Immature natural killer cell (primary cell): ENCODE results near the gene AUH. TPM values are rescaled to one million over a fixed set of nuclear protein-coding genes. Genes with fewer than 3 reads are reported as not detected.

Experiments
- DNase-seq, 3 donors: peaks; one replicate each; pipeline ENCODE4 v3.0.0; 2022; ENCODE audit warnings: mixed read lengths in 1 of 3
- H3K27ac Mint-ChIP-seq, 6 donors: one replicate each; pipeline ENCODE4 v1.8.0; 2020; ENCODE audit warnings: mixed read lengths in 6 of 6, mild to moderate bottlenecking in 5 of 6, inconsistent platforms in 4 of 6, moderate library complexity in 3 of 6
- H3K27me3 Mint-ChIP-seq, 3 donors: one replicate each; pipeline ENCODE4 v1.8.0; 2020 to 2021; ENCODE audit warnings: low read depth in 3 of 3, mild to moderate bottlenecking in 3 of 3, mixed read lengths in 3 of 3, moderate library complexity in 3 of 3, inconsistent platforms in 1 of 3
- H3K36me3 Mint-ChIP-seq, 3 donors: one replicate each; pipeline ENCODE4 v1.8.0; 2020; ENCODE audit warnings: mixed read lengths in 3 of 3, inconsistent platforms in 2 of 3, mild to moderate bottlenecking in 2 of 3
- H3K4me1 Mint-ChIP-seq, 2 donors: one replicate each; pipeline ENCODE4 v1.8.0; 2020; ENCODE audit warnings: inconsistent platforms in 2 of 2, mild to moderate bottlenecking in 2 of 2, mixed read lengths in 2 of 2, moderate library complexity in 1 of 2
- H3K4me3 Mint-ChIP-seq, 5 donors: one replicate each; pipeline ENCODE4 v1.8.0; 2020; ENCODE audit warnings: mild to moderate bottlenecking in 5 of 5, mixed read lengths in 5 of 5, inconsistent platforms in 3 of 5, moderate library complexity in 3 of 5
- H3K9me3 Mint-ChIP-seq, 6 donors: one replicate each; pipeline ENCODE4 v1.8.0; 2020; ENCODE audit warnings: mild to moderate bottlenecking in 6 of 6, mixed read lengths in 6 of 6, inconsistent platforms in 4 of 6, moderate library complexity in 3 of 6
- polyA plus RNA-seq, 3 donors: library from polyadenylated mRNA; unstranded; fragments of 300-500 nt; fragmentation: Illumina TruSeq; gene quantifications; one replicate each; pipeline ENCODE4 v1.2.3, GENCODE V29; 2021

The AUH gene
- polyA plus RNA-seq, 3 donors from 2014 or later: 16.9 to 23.2 (median 18.2) TPM

DNA sequence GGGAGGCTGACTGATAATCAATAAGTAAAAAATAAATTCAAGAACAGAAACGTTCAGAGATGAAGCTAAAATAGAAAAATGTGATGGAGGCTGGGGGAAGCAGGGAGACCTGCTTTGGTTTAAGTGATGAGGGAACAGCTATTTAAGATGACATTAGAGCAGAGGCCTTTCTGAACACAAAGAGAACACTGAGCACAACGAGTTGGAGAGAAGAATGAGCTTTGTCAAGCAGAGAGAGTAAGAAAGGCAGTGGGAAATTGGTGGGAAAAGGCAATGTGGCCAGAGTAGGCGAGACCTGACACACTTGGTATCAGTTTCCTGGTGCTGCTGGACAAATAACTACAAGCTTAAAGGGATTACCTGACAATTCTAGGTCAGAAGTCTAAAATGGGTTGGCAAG lies 20.0 kb downstream of the AUH start:
- Mint-ChIP-seq H3K4me3 (peak overlapping the region in 2 of 5 donors; percentile 1 to 30), H3K9me3 (no peaks in the 10 kb centered on the region), H3K4me1 (peaks cover 46 to 65% of the 10 kb centered on the region in 2 donors), H3K27ac (peak overlapping the region in 5 of 6 donors; percentile 2 to 76 (median 53)), H3K36me3 (peaks cover 24 to 43% (median 32%) of the 10 kb centered on the region in 3 donors), H3K27me3 (no peaks in the 10 kb centered on the region)
- no peak for DNase-seq

DNA sequence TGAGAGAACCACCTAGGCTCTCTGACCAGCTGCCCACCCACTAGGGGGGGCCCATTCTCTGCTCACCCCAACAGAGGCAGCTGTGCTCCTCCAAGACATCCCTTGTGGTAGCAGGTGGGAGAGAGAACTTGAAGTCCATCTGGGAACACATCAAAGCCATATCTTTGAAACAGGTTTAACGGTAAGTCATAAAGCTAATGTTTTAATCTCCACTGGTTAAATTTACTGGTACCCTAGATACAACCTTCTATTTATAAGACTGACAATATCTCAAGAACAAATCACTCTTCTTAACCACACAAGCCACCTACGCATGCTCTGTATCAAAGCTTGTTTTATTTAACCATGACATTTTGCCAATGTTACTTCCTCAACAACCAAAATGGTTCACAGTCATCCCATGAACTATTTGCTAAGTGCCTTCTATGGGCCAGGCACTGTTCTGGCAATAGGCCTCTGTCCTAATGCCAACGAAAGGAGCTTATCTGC lies 20.4 kb downstream of the AUH start:
- no peak for DNase-seq
- no peaks in the 10 kb centered on the region for H3K9me3 Mint-ChIP-seq
- H3K27me3 Mint-ChIP-seq: no peaks in the 10 kb centered on the region
- peaks cover 24 to 44% (median 35%) of the 10 kb centered on the region in 3 donors for H3K36me3 Mint-ChIP-seq
- peak overlapping the region in 5 of 6 donors; percentile 36 to 76 (median 53) for H3K27ac Mint-ChIP-seq
- H3K4me3 Mint-ChIP-seq: peak overlapping the region in 3 of 5 donors; percentile 1 to 30 (median 7)
- H3K4me1 Mint-ChIP-seq: peaks cover 48 to 69% of the 10 kb centered on the region in 2 donors

DNA sequence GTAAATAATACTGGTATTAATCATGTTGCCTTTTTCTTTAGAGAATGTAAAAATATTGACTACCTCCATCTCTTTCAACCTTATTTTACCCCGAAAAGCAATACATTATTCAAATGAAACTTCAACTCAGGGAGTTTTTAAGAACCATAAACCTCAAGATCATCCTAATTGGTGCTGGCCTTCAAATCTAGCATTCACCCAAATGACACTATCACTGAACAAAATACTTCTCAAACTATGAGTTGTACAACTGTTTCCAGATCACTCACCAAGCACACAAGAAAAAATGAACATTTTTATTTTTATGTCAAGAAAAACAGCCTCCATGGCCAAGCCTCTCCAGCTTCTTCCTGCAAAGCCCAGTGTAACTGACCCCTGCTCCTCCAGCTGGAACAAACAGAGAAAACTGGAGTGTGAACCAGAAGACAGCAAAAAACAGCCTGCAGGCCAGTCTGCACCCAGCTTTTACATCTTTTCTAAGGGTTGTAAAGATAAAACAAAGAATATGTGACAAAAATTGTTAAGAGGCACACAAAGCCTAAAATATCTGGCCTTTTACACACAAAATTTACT lies 21.2 kb downstream of the AUH start:
- peak overlapping the region; percentile 36 to 76 (median 53) for H3K27ac Mint-ChIP-seq
- no peak overlapping the region for H3K4me3 Mint-ChIP-seq
- H3K4me1 Mint-ChIP-seq: peaks cover 48 to 73% of the 10 kb centered on the region in 2 donors
- H3K9me3 Mint-ChIP-seq: no peaks in the 10 kb centered on the region
- DNase-seq: no peak
- peaks cover 24 to 44% (median 35%) of the 10 kb centered on the region in 3 donors for H3K36me3 Mint-ChIP-seq
- H3K27me3 Mint-ChIP-seq: no peaks in the 10 kb centered on the region

DNA sequence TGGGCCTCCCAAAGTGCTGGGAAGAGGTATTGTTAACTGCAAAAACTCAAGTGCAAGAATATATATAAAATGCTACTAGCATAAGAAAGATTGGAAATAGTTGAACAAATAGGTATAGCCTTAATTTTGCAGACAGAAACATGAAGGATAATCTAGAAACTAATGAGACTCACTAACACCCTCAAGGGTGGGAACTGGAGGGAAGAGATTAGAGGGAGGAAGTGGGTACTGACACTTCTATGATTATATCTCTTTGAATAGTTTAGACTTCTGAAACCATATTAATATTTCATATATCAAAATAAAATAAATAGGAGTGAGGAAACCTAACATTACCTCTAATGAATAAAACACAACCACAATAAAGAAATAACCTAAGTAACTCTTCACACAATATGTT lies 23.0 kb downstream of the AUH start:
- peak overlapping the region; percentile 18 to 69 (median 54) for H3K4me3 Mint-ChIP-seq
- peak overlapping the region in 2 of 6 donors; percentile 50 to 51 for H3K27ac Mint-ChIP-seq
- H3K9me3 Mint-ChIP-seq: no peaks in the 10 kb centered on the region
- peaks cover 24 to 36% (median 32%) of the 10 kb centered on the region in 3 donors for H3K36me3 Mint-ChIP-seq
- H3K4me1 Mint-ChIP-seq: peaks cover 50 to 78% of the 10 kb centered on the region in 2 donors
- no peaks in the 10 kb centered on the region for H3K27me3 Mint-ChIP-seq
- DNase-seq: no peak

DNA sequence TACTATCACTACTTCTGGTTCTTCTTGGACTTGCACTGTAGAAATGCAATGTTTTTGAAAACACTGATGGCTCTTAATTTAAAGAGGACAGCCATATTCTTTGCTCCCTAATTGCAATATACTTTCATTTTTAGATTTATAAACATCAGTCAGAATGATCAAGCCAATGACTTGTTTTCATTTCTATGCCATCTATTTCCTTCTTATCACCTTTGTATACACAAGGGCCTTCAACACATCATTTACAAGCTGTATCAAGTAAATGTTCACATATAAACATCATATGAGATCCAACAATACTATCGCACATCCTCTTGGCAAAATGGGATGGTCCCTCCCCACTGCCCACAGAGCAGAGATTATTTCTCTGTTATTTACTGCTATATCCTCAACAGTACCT lies 24.9 kb downstream of the AUH start:
- H3K9me3 Mint-ChIP-seq: no peaks in the 10 kb centered on the region
- peaks cover 54 to 63% of the 10 kb centered on the region in 2 donors for H3K4me1 Mint-ChIP-seq
- DNase-seq: no peak
- no peaks in the 10 kb centered on the region for H3K27me3 Mint-ChIP-seq
- H3K27ac Mint-ChIP-seq: no peak overlapping the region
- H3K4me3 Mint-ChIP-seq: no peak overlapping the region
- peaks cover 12 to 26% (median 22%) of the 10 kb centered on the region in 3 donors for H3K36me3 Mint-ChIP-seq

DNA sequence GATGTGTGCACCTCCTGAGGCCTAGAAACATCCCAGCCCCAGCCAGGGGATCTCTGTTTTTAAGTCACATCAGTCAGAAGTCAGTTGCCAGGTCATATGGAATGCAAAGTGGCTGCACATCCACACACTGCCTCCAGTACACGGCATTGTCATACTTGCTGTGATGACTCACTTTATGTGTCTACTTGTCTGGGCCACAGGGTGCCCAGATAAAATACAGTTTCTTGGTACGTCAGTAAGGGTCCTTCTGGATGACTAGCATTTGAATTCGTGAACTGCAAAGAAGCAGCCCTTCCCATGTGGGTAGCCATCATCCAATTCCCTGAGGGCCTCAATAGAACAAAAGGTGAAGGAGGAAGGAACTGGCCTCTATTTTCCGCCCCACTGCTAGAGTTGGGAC lies 27.7 kb downstream of the AUH start:
- Mint-ChIP-seq H3K9me3 (no peaks in the 10 kb centered on the region), H3K27me3 (peaks cover 0 to 2% (median 0%) of the 10 kb centered on the region in 3 donors), H3K36me3 (peaks cover 0 to 30% (median 17%) of the 10 kb centered on the region in 3 donors), H3K27ac (no peak overlapping the region), H3K4me1 (peaks cover 35 to 47% of the 10 kb centered on the region in 2 donors), H3K4me3 (no peak overlapping the region)
- no peak for DNase-seq

DNA sequence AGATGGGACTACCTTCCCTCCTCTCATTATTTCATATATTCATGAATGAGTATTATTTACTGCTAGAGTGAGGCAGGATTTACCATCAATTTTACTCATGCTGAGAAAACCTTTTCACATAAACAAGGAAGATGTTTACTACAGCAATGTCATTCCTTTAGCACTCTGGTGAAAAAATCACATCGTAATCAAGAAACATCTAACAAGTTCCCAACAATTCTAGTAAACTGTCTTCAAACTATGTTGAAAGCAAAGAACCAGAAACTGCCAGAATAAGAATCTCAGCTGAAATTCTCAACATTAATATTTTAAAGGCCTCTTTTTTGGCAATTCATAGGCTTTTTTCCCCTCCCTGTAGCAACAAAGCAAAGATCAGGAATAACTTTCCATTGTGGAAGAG lies 28.2 kb downstream of the AUH start:
- no peak overlapping the region for H3K27ac Mint-ChIP-seq
- H3K4me1 Mint-ChIP-seq: peaks cover 31 to 42% of the 10 kb centered on the region in 2 donors
- H3K27me3 Mint-ChIP-seq: peaks cover 0 to 2% (median 0%) of the 10 kb centered on the region in 3 donors
- no peak for DNase-seq
- H3K9me3 Mint-ChIP-seq: no peaks in the 10 kb centered on the region
- H3K36me3 Mint-ChIP-seq: peaks cover 0 to 30% (median 17%) of the 10 kb centered on the region in 3 donors
- H3K4me3 Mint-ChIP-seq: no peak overlapping the region

DNA sequence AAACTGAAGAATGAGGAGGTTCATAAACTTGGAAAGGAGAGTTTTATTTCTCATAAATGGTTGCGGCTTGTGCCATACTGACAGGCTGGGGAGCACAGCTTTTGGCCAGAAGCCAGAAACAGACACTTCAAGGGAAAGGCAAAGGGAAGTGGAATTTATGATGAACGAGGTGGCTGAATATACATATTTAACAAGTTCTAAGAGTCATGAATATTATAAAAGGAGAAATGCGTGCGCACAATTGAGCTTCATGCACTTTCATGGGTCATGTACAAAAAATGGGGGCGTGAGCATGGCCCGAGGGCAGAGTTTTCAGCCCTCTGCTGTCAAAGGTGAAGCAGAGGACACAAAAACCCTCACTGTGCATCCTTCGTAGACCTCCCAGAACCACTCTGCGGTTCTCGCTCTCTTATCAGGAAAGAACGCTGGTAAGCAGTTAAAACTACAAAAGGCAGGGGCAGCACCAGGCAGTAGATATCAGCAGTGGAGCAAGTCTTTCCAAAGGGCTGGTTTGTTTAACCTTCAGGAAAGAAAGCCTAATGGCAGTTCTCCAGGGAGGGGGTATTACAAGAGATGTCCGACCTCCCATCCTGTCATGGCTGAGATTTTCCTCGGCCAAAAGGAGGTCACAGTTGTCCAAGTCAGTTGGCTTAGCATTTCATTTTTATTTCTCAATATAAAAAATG lies 29.0 kb downstream of the AUH start:
- peak overlapping the region in 1 of 6 donors; percentile 18 for H3K27ac Mint-ChIP-seq
- H3K4me3 Mint-ChIP-seq: no peak overlapping the region
- DNase-seq: no peak

DNA sequence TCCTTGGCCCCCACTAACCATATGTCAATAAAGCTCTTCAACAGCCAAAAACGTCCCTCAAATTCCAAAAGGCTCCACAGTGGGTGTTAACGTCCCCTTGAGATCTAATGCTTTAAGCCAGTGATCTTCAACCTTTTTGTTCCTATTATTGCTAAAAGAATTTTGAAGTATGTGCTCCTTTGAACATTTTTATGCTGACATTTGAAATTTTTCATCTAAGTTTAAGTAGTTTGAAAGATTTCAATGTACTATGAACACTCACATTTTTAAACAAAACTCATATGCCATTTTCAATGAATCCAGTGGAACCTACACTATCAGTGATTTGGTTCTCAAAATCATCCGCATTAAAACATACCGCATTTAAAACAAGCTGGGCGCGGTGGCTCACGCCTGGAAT lies 29.9 kb downstream of the AUH start:
- DNase-seq: no peak
- peaks cover 8 to 26% (median 24%) of the 10 kb centered on the region in 3 donors for H3K36me3 Mint-ChIP-seq
- no peak overlapping the region for H3K4me3 Mint-ChIP-seq
- H3K27me3 Mint-ChIP-seq: peaks cover 0 to 2% (median 0%) of the 10 kb centered on the region in 3 donors
- peaks cover 20 to 25% of the 10 kb centered on the region in 2 donors for H3K4me1 Mint-ChIP-seq
- no peaks in the 10 kb centered on the region for H3K9me3 Mint-ChIP-seq
- no peak overlapping the region for H3K27ac Mint-ChIP-seq

More for the DNA sequence above, 29.0 kb downstream of the AUH start:
- H3K4me1 Mint-ChIP-seq: peaks cover 26 to 33% of the 10 kb centered on the region in 2 donors
- peaks cover 0 to 2% (median 0%) of the 10 kb centered on the region in 3 donors for H3K27me3 Mint-ChIP-seq
- no peaks in the 10 kb centered on the region for H3K9me3 Mint-ChIP-seq
- peaks cover 5 to 32% (median 20%) of the 10 kb centered on the region in 3 donors for H3K36me3 Mint-ChIP-seq

DNA sequence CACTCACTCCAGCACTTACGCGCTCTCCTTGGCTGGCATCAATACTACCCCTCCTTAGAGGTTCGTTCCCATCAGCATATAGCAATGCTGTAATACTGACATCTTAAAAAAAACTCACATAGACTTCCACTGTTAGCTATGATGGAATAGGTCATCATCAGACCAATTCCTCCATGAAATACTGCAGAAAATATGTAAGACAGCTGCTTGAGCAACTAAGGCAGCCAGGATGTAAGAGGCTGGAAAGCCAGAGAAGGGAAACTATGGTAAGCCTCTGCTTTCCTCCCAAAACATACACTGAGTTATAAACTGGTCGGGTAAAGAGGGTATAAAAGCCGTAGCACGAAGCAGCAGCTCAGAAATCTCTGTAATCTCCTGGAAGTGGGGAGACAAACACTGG lies 33.5 kb downstream of the AUH start:
- Mint-ChIP-seq H3K4me3 (no peak overlapping the region), H3K27me3 (peaks cover 0 to 2% (median 0%) of the 10 kb centered on the region in 3 donors), H3K4me1 (peaks cover 11 to 15% of the 10 kb centered on the region in 2 donors), H3K27ac (peak overlapping the region in 1 of 6 donors; percentile 37), H3K36me3 (peaks cover 8 to 23% (median 17%) of the 10 kb centered on the region in 3 donors), H3K9me3 (no peaks in the 10 kb centered on the region)
- no peak for DNase-seq

DNA sequence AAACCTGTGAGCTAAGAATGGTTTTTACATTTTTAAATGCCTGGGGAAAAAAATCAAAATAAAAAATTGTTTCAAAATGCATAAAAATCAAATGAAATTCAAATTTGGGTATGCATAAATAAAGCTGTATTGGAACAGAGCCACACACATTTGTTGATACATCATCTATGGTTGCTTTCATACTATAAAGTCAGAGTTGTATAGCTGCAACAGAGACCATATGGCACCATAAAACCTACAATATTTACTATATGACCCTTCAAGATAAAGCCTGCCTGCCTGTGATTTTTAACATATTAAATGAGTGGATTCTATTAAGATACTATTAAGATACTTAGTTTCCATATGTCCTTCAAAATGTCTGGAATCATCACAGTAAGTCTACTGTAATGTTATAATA lies 40.0 kb downstream of the AUH start:
- peaks cover 4 to 25% (median 17%) of the 10 kb centered on the region in 3 donors for H3K36me3 Mint-ChIP-seq
- H3K9me3 Mint-ChIP-seq: no peaks in the 10 kb centered on the region
- H3K27me3 Mint-ChIP-seq: peaks cover 0 to 1% (median 0%) of the 10 kb centered on the region in 3 donors
- H3K4me3 Mint-ChIP-seq: no peak overlapping the region
- no peak for DNase-seq
- peaks cover 5 to 19% of the 10 kb centered on the region in 2 donors for H3K4me1 Mint-ChIP-seq
- H3K27ac Mint-ChIP-seq: no peak overlapping the region

DNA sequence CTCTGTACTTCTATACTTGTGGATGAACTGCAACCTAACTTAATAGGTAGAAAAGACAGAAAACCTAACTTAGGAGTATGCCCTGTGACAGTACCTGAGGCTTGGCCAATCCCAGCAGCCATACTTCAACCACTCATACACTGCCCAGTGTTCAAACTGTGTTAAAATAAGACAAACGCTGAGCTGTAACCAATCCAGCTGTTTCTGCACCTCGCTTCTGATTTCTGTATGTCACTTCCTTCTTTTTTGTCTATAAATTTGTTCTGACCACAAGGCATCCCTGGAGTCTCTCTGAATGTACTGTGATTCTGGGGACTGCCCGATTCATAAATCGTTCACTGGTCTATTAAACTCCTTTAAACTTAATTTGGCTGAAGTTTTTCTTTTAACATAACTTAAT lies 41.4 kb downstream of the AUH start:
- Mint-ChIP-seq H3K27ac (no peak overlapping the region), H3K27me3 (peaks cover 0 to 1% (median 0%) of the 10 kb centered on the region in 3 donors), H3K4me3 (no peak overlapping the region), H3K36me3 (peaks cover 11 to 25% (median 21%) of the 10 kb centered on the region in 3 donors), H3K9me3 (no peaks in the 10 kb centered on the region), H3K4me1 (peaks cover 5 to 27% of the 10 kb centered on the region in 2 donors)
- DNase-seq: no peak

DNA sequence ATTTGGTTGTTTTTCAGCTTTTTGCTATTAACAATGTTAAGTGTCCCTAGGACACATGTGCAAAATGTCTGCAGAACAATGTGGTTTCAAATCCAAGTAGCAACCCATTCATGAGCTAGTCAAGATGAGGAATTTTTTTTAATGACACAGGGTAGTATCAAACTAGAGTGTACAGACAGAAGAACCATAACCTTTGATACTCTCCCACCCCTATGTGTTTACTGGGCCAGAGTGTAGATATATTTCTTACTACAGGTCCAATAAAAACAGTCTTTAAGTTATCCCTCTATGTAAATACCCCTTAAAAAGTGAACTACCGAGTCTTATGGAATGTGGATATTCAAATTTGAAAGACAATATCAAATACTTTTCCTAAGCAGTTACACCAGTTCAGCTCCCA lies 45.6 kb downstream of the AUH start:
- Mint-ChIP-seq H3K36me3 (peaks cover 14 to 19% (median 16%) of the 10 kb centered on the region in 3 donors), H3K27me3 (peaks cover 0 to 1% (median 0%) of the 10 kb centered on the region in 3 donors), H3K4me1 (peaks cover 0 to 10% of the 10 kb centered on the region in 2 donors), H3K4me3 (no peak overlapping the region), H3K9me3 (no peaks in the 10 kb centered on the region), H3K27ac (no peak overlapping the region)
- no peak for DNase-seq

DNA sequence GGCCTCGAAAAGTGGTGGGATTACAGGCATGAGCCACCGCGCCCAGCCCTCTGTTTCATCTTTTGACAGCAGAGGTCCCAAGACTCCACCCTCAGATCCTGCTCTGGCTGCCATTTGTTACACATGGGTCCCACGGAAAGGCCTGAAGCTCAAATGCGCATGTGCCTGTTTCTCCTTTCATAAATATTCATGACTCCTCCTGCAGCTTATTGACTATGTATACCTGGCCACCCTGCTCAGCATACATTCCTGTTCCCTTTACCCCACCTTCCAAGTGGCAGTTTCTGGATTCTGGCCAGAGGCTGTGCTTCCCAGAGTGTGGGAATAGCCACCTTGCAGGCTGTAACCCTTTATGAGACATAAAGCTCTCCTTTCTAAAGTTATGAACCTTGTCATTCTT lies 46.5 kb downstream of the AUH start:
- no peak for DNase-seq
- H3K27ac Mint-ChIP-seq: no peak overlapping the region
- peaks cover 0 to 10% of the 10 kb centered on the region in 2 donors for H3K4me1 Mint-ChIP-seq
- H3K36me3 Mint-ChIP-seq: peaks cover 16 to 24% (median 19%) of the 10 kb centered on the region in 3 donors
- no peak overlapping the region for H3K4me3 Mint-ChIP-seq
- no peaks in the 10 kb centered on the region for H3K27me3 Mint-ChIP-seq
- H3K9me3 Mint-ChIP-seq: no peaks in the 10 kb centered on the region
